Body of pancreas (tissue), 4 donors: ENCODE measurements around the gene FAM180A.

Source experiments
- CTCF ChIP-seq, 7 experiments: fragments of 450-650 bp in 4 of 7; fragments of 200-600 bp in 3 of 7; sonication (generic) in 3 of 7; IDR thresholded peaks; one replicate each; pipeline ENCODE4 v1.5.1; 2016 to 2019; ENCODE audit warnings: antibody characterized with exemption in 7 of 7
- POLR2A ChIP-seq, 3 donors: fragments of 450-650 bp; IDR thresholded peaks; one replicate each; pipeline ENCODE4 v1.6.1; 2016; ENCODE audit warnings: antibody characterized with exemption in 3 of 3, mild to moderate bottlenecking in 2 of 3

GRCh38 chr7:135771051-135771450 is 22.4 kb upstream of the FAM180A start:
- TF ChIP-seq CTCF (IDR thresholded peaks at IDR 0.05) (no peak), POLR2A (IDR thresholded peaks at IDR 0.05) (no peak)
